HG02840 (cell line): ENCODE results near the gene CCDC63.
"Not testable (repeated sequence)": the region's sequence is repeated elsewhere in the genome, so short reads cannot be mapped to it uniquely, and the experiment has no call there.

ENCODE experiments used
- ATAC-seq: cut with Tn5 transposase; IDR thresholded peaks from one replicate; pipeline ENCODE4 v1.9.1; 2021; ENCODE audit warnings: mild to moderate bottlenecking, moderate library complexity, moderate number of reproducible peaks; ENCODE audit not compliant: unreplicated experiment, low FRiP score

The CCDC63 gene

GRCh38 chr12:110844131-110844530 is 2.7 kb upstream of the CCDC63 start:
- ATAC-seq: no peak

- no peak for ATAC-seq
Measured at GRCh38 chr12:110844551-110845338, 2.0 kb upstream of the CCDC63 start.

- no peak for ATAC-seq
Measured at GRCh38 chr12:110845339-110845682, 1.5 kb upstream of the CCDC63 start.

- ATAC-seq: no peak
Measured at GRCh38 chr12:110848314-110848923, 1.6 kb downstream of the CCDC63 start.

GRCh38 chr12:110849221-110849620 is 2.4 kb downstream of the CCDC63 start:
- ATAC-seq: no peak

- ATAC-seq: no peak
Measured at GRCh38 chr12:110849748-110850403, 3.1 kb downstream of the CCDC63 start.

- ATAC-seq: no peak
Measured at GRCh38 chr12:110850762-110851161, 4.0 kb downstream of the CCDC63 start.

DNA sequence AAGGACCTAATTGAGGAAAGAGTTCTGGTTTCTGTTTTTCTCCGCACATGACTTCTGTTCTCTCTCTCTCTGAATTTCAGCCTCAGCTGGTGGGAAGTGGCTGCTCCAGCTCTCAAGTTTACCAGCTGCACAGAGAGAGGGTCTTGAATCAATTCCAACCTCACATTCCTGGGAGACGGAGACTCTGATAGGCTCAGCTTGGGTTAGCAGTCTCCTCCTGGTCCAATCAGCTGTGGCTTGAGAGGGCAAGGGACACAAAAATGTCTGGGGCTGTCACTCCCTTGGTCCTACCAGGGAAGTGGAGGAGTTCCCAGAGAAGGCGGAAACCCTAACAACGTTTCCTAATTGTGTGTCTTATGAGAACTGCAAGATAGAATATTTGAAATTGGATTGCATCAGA is 7.0 kb downstream of the CCDC63 start:
- no peak for ATAC-seq

DNA sequence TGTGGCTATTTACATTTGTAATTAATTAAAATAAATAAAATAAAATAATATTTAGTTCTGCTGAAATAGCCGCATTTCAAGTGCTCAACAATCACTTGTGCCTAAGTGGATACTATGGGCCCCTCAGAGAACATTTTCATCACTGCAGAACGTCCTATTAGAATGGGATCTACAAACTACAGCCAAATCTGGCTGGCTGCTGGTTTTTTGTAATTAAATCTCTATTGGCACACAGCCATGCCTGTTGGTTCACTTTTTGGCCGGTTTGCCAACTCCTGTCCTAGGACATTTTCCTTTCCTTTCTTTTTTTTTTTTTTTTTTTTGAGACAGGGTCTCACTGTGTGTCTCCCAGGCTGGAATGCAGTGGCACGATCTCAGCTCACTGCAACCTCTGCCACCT is 9.8 kb downstream of the CCDC63 start:
- ATAC-seq: no peak

DNA sequence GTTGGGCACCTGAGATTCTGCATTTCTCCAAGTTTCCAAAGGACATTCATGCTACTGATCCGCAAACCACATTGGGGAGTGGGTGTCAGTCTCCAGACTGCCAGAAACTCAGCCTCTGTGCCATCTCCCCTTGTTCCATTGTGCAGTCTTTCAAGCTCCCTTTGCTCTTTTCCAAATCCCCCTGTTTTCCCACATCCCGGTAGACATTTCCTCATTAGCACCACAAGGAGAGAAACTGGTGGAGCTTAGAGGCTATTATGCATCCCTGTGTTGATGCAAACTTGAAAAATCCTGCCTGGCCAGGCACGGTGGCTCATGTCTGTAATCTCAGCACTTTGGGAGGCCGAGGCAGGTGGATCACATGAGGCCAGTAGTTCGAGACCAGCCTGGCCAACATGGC is 10.7 kb downstream of the CCDC63 start:
- ATAC-seq: no peak

DNA sequence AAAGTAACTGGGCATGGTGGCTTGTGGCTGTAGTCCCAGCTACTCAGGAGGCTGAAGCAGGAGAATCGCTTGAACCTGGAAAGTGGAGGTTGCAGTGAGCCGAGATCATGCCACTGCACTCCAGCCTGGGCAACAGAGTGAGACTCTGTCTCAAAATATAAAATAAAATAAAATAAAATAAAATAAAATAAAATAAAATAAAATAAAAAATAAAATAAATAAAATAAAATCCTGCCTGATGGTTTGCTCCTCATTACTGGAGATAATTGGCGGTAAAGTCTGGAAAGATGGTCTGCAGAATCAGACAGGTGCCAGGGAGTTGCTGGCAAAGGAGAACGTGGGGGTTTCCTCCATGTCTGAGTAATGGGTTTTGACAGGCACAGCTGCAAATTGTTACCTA is 11.2 kb downstream of the CCDC63 start:
- not testable (repeated sequence) for ATAC-seq

GRCh38 chr12:110858848-110859247 is 12.1 kb downstream of the CCDC63 start:
- ATAC-seq: no peak

GRCh38 chr12:110860833-110861296 is 14.1 kb downstream of the CCDC63 start:
- ATAC-seq: no peak

DNA sequence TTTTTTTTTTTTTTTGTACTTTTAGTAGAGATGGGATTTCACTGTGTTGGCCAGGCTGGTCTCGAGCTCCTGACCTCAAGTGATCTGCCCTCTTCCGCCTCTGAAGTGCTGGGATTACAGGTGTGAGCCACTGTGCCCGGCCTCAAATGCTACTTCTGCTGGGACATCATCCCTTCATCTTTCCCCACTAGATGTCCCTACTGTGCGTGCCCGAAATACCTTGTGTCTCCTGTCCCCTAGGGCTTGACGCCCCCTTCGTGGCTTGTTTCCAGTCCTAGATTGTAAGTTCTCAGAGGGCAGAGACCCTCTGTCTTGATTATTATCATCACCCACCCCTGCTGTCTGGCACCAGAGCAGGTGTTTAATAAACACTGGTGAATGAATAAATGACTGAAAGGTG is 14.9 kb downstream of the CCDC63 start:
- no peak for ATAC-seq

GRCh38 chr12:110862329-110862728 is 15.5 kb downstream of the CCDC63 start:
- no peak for ATAC-seq

- ATAC-seq: no peak
Measured at GRCh38 chr12:110863161-110863560, 16.4 kb downstream of the CCDC63 start.

DNA sequence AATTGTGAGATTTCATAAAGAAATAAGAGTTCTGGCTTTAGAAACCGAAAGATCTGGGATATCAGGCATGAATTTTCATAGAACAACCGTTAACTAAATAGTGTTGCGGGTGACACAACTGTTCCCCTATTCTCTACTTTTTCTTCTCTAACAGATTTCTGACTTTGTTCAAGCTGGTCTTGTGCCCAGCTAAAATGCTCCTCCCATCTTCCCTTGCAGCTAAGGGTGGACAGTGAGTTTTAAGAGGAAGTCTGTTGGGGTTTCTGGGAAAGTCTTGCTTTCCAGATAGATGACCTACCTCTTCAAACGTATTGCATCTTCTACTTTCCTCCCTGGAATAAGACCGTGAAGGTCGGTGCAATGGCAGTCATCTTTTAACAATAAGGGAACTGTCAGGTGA is 18.7 kb downstream of the CCDC63 start:
- ATAC-seq: no peak

DNA sequence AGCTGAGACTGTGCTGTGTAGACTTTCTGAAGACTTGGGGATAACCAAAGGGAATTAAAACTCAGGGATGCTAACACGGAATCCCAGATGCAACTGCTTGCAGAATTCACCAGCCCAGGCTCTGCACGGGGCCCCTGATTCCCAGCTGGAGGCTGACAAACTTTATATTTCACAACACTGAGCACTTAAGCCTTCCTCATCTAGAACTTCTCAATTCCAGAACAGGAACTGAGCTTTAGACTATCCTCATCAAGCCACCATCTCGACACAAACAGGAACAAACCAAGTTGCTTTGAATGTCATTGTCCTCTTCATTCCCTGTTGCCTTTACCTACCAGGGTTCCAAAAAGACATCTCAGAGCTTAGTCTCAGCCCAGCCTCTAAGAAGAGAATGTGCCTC is 22.2 kb downstream of the CCDC63 start:
- no peak for ATAC-seq

DNA sequence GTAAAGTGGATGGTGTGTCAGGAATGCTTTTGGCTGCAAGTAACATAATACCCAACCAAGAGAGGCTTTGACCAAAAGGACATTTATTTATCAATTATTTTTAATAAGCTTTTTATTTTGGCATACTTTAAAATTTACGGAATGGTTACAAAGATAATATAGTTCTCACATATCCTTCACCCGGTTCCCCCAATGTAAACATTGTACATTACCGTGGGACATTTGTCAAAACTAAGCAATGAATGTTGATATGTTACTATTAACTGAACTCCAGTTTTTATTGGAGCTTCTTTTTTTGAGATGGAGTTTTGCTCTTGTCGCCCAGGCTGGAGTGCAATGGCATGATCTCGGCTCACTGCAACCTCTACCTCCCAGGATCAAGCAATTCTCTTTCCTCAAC is 23.0 kb downstream of the CCDC63 start:
- ATAC-seq: no peak

DNA sequence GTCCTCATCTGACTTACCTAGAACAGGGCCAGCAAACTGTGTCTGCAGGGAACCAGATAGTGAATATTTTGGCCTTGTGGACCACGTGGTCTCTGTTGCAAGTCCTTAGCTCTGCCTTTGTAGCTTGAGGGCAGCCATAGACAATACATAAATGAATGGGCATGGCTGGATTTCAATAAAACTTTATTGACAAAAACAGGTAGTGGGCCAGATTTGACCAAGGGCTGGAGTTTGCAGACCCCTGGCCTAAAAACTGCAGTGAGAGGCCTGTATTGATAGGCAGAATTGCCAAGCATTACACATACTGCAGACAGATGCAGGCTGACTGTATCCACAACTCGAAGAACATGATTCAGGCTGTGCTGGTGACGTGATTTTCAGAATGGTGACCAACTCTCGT is 25.3 kb downstream of the CCDC63 start:
- no peak for ATAC-seq

- ATAC-seq: no peak
Measured at GRCh38 chr12:110874351-110874750, 27.6 kb downstream of the CCDC63 start.

DNA sequence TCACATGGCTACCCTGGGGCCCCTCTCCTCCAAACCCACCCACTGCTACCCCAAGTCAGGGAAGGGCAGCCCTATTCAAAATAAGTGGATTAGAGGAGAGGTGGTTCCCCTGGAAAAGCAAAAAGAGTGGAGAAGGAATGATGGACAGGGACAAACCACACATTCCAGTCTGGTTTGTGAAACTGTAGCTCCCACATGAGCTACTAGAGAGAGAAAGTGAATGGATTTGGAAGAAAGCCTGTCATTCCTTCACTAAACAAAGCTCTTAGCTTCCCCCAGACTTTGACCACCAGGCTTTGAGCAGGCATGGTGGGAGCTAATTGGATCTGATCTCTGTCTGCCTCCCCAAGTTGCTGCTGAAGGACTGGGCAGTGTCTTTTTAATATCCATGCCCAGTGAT is 28.0 kb downstream of the CCDC63 start:
- no peak for ATAC-seq
